Keratinocyte (primary cell): ENCODE data around the gene KLHDC7B. TPM values are rescaled to one million over a fixed set of nuclear protein-coding genes. Genes with fewer than 3 reads are reported as not detected.

Experiments used
- DNase-seq: peaks from one replicate; pipeline ENCODE4 v3.0.0-alpha.2; 2011; ENCODE audit warnings: low read depth, missing footprints, low spot score
- FAIRE-seq: peaks from 2 replicates; lab custom pipeline; 2011; peaks lifted over from hg19 to GRCh38; lab: Jason Lieb, UNC
- H2AFZ ChIP-seq: 2 replicates; pipeline ENCODE4 v1.6.0; 2012; ENCODE audit warnings: low read length, control low read depth, inconsistent platforms; ENCODE audit not compliant: control insufficient read depth
- H3K27ac ChIP-seq: 2 replicates; pipeline ENCODE4 v1.5.1; 2011; ENCODE audit warnings: low read length; ENCODE audit not compliant: control insufficient read depth, insufficient read depth
- H3K27me3 ChIP-seq: 3 replicates; pipeline ENCODE4 v1.6.0; 2011; ENCODE audit warnings: low read length; ENCODE audit not compliant: control insufficient read depth, insufficient read depth; ENCODE audit errors: extremely low read depth
- H3K36me3 ChIP-seq, 2 experiments: 2 replicates in 1 of 2; 3 replicates in 1 of 2; pipeline ENCODE4 v1.5.1; 2011; ENCODE audit warnings: low read length in 2 of 2, mild to moderate bottlenecking in 1 of 2; ENCODE audit not compliant: control insufficient read depth in 2 of 2, insufficient read depth in 2 of 2; ENCODE audit errors: extremely low read depth in 1 of 2
- H3K4me1 ChIP-seq: 3 replicates; pipeline ENCODE4 v1.5.1; 2011; ENCODE audit warnings: low read length; ENCODE audit not compliant: control insufficient read depth, insufficient read depth; ENCODE audit errors: extremely low read depth
- H3K4me2 ChIP-seq: 3 replicates; pipeline ENCODE4 v1.6.0; 2011; ENCODE audit warnings: low read depth, low read length; ENCODE audit not compliant: control insufficient read depth, insufficient read depth; ENCODE audit errors: extremely low read depth
- H3K4me3 ChIP-seq, 3 experiments: fragments of 200-600 bp in 1 of 3; sonication (generic) in 1 of 3; 2 replicates in 2 of 3; 3 replicates in 1 of 3; pipeline ENCODE4 v1.5.1; 2011 to 2016; ENCODE audit warnings: low read length in 3 of 3, mild to moderate bottlenecking in 3 of 3, control low read depth in 2 of 3, inconsistent platforms in 1 of 3, low read depth in 1 of 3, mixed read lengths in 1 of 3, mixed run types in 1 of 3, moderate library complexity in 1 of 3; ENCODE audit not compliant: control insufficient read depth in 2 of 3, insufficient read depth in 2 of 3; ENCODE audit errors: extremely low read depth in 1 of 3
- H3K79me2 ChIP-seq: 2 replicates; pipeline ENCODE4 v1.6.0; 2012; ENCODE audit warnings: low read length; ENCODE audit not compliant: control insufficient read depth, insufficient read depth
- H3K9ac ChIP-seq: 3 replicates; pipeline ENCODE4 v1.6.0; 2011; ENCODE audit warnings: low read length; ENCODE audit not compliant: control insufficient read depth, insufficient read depth; ENCODE audit errors: extremely low read depth
- H3K9me1 ChIP-seq: 3 replicates; pipeline ENCODE4 v1.6.0; 2011; ENCODE audit warnings: low read length; ENCODE audit not compliant: control insufficient read depth, insufficient read depth; ENCODE audit errors: extremely low read depth
- H3K9me3 ChIP-seq: 2 replicates; pipeline ENCODE4 v1.5.1; 2012; ENCODE audit warnings: low read depth, low read length; ENCODE audit not compliant: control insufficient read depth
- H4K20me1 ChIP-seq: 3 replicates; pipeline ENCODE4 v1.6.0; 2011; ENCODE audit warnings: low read length; ENCODE audit not compliant: control insufficient read depth, insufficient read depth; ENCODE audit errors: extremely low read depth
- EZH2 ChIP-seq: IDR thresholded peaks from one replicate; pipeline ENCODE4 v1.6.1; 2012; ENCODE audit warnings: inconsistent platforms, mild to moderate bottlenecking, low read length, moderate library complexity
- dilution Hi-C: fragments of 300-500 bp; cut with MboI; formaldehyde crosslinking; loops from one replicate; pipeline ENCODE4 v1.7.0; 2020; ENCODE audit warnings: low sequenced_read_pairs; ENCODE audit not compliant: extremely low pct_ligation_motif_present
- polyA plus RNA-seq, 5 experiments: library from polyadenylated mRNA; depleted of rRNA in 3 of 5; stranded (reverse) in 3 of 5; stranded (forward) in 1 of 5; unstranded in 1 of 5; fragments of >200 nt; gene quantifications; 1 replicate in 1 of 5; 2 replicates in 3 of 5; 3 replicates in 1 of 5; pipeline versions ENCODE4 v1.2.1 to v1.2.3, GENCODE V29; 2011 to 2012; ENCODE audit warnings: missing spikeins in 2 of 5, low read depth in 1 of 5, low replicate concordance in 1 of 5
- TF ChIP-seq, protein P1 (sequence below), 3 experiments: IDR thresholded peaks in 1 of 3; conservative IDR thresholded peaks in 1 of 3; optimal IDR thresholded peaks in 1 of 3; 2 replicates in 2 of 3; 3 replicates in 1 of 3; pipeline versions ENCODE3 to v1.5.1; 2011; ENCODE audit warnings: low read length in 3 of 3, mild to moderate bottlenecking in 3 of 3, moderate library complexity in 2 of 3, control low read depth in 1 of 3, inconsistent platforms in 1 of 3; ENCODE audit not compliant: insufficient read depth in 2 of 3; ENCODE audit errors: extremely low read depth in 1 of 3

KLHDC7B gene
- polyA plus RNA-seq, 1 donor (not counting 4 experiments of a cell fraction or from before 2014, with no cell fraction given): 0.01 TPM

DNA sequence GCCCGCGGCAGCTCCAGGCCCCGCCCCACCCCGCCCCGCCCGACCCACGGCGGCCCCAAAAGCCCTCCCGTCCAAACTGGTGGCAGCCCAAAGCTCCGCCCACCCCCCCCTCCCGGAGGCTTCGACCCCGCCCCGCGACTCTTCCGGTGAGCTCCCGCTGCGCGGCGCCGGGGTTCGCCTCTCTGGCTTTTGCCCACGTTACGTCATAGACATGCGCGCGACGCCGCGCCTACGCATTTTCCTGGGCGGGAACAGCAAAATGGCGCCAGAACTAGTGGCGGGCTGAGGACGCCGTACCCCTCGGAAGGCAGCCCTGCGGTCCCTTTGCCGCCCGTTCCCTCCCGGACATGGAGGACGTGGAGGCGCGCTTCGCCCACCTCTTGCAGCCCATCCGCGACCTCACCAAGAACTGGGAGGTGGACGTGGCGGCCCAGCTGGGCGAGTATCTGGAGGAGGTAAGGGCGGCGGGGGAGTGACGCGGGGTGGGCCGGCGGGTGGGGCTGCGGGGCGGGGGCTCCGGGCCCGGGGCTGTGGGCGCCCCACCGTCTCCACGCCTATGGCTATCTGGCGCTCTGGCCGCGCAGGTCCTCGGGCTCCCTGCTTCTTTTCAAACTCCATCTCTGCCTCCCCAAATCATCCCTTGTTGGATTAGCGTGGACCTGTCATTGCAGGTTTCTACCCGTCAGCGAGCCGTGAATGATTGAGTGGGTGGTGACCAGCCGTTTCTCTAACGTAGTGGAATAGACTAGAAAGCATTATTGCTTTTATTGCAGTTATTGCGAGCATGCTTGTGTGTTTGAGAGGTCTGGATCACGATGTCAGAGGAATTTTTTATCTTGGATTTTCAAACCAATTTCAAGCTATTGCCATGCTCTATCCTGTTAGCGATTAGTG, 37.5 kb upstream of the KLHDC7B start, which contains the start of gene NCAPH2:
TSS of gene NCAPH2 (plus strand) at position 234 of the 894 bp plus-strand sequence. CDS start at position 348, 114 bp downstream.
- H3K4me2 ChIP-seq: peak within 1 kb of the TSS; percentile 89
- H3K27ac ChIP-seq: peak within 1 kb of the TSS; percentile 80
- DNase-seq: no peak
- FAIRE-seq: no peak
- peaks cover 39% of the 10 kb centered on the region for H3K79me2 ChIP-seq
- H3K36me3 ChIP-seq: peaks cover 6 to 9% of the 10 kb centered on the region in 2 experiments
- no peaks in the 10 kb centered on the region for H3K9me3 ChIP-seq
- TF ChIP-seq, protein P1, sequence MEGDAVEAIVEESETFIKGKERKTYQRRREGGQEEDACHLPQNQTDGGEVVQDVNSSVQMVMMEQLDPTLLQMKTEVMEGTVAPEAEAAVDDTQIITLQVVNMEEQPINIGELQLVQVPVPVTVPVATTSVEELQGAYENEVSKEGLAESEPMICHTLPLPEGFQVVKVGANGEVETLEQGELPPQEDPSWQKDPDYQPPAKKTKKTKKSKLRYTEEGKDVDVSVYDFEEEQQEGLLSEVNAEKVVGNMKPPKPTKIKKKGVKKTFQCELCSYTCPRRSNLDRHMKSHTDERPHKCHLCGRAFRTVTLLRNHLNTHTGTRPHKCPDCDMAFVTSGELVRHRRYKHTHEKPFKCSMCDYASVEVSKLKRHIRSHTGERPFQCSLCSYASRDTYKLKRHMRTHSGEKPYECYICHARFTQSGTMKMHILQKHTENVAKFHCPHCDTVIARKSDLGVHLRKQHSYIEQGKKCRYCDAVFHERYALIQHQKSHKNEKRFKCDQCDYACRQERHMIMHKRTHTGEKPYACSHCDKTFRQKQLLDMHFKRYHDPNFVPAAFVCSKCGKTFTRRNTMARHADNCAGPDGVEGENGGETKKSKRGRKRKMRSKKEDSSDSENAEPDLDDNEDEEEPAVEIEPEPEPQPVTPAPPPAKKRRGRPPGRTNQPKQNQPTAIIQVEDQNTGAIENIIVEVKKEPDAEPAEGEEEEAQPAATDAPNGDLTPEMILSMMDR (optimal IDR thresholded peaks at IDR 0.05 in 1 of 3, IDR thresholded peaks at IDR 0.05 in 1 of 3, conservative IDR thresholded peaks at IDR 0.05 in 1 of 3; ENCODE audit: extremely low read depth in 1 of 3, insufficient read depth in 2 of 3, low read length in 3 of 3): no peak
- no peak for TF ChIP-seq EZH2
- no peaks in the 10 kb centered on the region for H3K27me3 ChIP-seq
- no peaks in the 10 kb centered on the region for H4K20me1 ChIP-seq
- peak within 1 kb of the TSS; percentile 90 for H3K9ac ChIP-seq
- dilution Hi-C loops: no loop called here
- no peaks in the 10 kb centered on the region for H3K9me1 ChIP-seq
- H3K4me3 ChIP-seq: peak within 1 kb of the TSS; percentile 87 to 92 (median 89)
- peak within 1 kb of the TSS; percentile 97 for H2AFZ ChIP-seq
- H3K4me1 ChIP-seq: peaks cover 17% of the 10 kb centered on the region

GRCh38 chr22:50508897-50509296, 36.8 kb upstream of the KLHDC7B start:
- H3K27me3 ChIP-seq: no peaks in the 10 kb centered on the region
- FAIRE-seq: peak; percentile 69
- H3K79me2 ChIP-seq: peaks cover 39% of the 10 kb centered on the region
- no peaks in the 10 kb centered on the region for H3K9me1 ChIP-seq
- H3K9me3 ChIP-seq: no peaks in the 10 kb centered on the region
- H2AFZ ChIP-seq: no peak overlapping the region
- H3K9ac ChIP-seq: peak overlapping the region; percentile 80
- dilution Hi-C loops: no loop called here
- peak overlapping the region; percentile 80 for H3K27ac ChIP-seq
- no peaks in the 10 kb centered on the region for H4K20me1 ChIP-seq
- H3K4me3 ChIP-seq: peak overlapping the region; percentile 68 to 92 (median 89)
- no peak for TF ChIP-seq EZH2
- TF ChIP-seq, protein P1 (optimal IDR thresholded peaks at IDR 0.05 in 1 of 3, IDR thresholded peaks at IDR 0.05 in 1 of 3, conservative IDR thresholded peaks at IDR 0.05 in 1 of 3; ENCODE audit: extremely low read depth in 1 of 3, insufficient read depth in 2 of 3, low read length in 3 of 3): no peak
- H3K36me3 ChIP-seq: peaks cover 6 to 9% of the 10 kb centered on the region in 2 experiments
- peaks cover 17% of the 10 kb centered on the region for H3K4me1 ChIP-seq
- no peak for DNase-seq
- peak overlapping the region; percentile 89 for H3K4me2 ChIP-seq
